ENCODE data around the gene AHI1.

AHI1 gene

DNA sequence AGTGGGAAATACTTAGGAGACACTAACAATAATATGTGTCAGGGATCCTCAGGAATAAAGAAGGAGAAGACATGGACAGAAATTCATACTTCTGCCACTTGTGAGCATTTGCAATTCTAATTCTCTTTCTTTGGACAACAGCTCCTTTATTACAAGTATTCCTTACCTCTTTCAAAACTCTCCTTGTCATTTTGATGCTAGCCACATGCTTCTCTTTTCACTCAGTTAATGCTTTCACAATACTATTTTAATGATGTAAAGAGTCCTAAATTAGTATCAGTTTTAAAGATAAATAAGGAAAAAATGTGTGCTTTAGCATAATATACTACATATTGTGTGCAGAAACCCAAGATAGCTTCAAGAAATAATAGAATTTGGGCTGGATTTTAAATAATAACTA is 62.5 kb downstream of the AHI1 start:
- no peak overlapping the region for H3K4me3 ChIP-seq (ENCODE audit: low read depth, low read length)
- TF ChIP-seq CTCF (IDR thresholded peaks at IDR 0.05; ENCODE audit: borderline replicate concordance, insufficient read depth, low read depth, low read length) = no peak

DNA sequence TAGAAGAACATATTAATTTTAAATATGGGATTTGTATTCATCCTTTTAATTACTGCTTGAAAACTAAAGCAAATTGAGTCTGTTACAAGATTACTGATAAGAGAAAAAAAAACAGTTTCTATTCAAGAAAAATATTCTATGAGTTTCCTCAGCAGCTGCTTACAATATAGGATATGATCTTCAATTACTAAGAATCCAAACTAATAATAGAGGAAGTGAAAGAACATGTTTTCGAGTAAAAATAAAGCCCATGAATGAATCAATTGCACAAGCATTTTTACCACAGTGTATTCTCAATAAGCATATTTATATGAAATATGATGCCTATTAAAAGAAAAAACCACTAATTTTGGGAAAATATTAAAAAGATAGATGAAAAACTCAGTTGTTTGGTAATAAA is 63.4 kb downstream of the AHI1 start:
- H3K4me3 ChIP-seq (ENCODE audit: low read depth, low read length) = no peak overlapping the region
- TF ChIP-seq CTCF (IDR thresholded peaks at IDR 0.05; ENCODE audit: borderline replicate concordance, insufficient read depth, low read depth, low read length) = no peak

DNA sequence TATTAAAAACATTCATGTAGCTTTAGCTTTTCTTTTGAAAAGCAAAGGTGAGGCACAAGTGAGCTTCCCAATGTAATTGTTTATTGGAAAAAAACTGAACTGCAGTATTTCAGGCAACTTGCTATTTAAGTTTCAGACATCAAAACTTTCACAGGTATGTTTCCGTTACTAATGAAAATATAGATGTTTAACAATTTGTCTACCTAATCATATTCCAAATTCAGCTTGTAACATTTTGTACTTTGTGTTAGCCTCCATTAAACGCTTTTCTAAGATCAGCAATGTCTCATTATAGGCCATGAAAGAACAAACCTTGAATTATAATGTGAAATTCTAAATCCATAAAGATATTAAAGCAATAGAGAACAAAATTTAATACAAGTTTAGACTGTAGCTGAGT is 69.5 kb downstream of the AHI1 start:
- H3K4me3 ChIP-seq (ENCODE audit: low read depth, low read length) = no peak overlapping the region
- no peak for TF ChIP-seq CTCF (IDR thresholded peaks at IDR 0.05; ENCODE audit: borderline replicate concordance, insufficient read depth, low read depth, low read length)

GRCh38 chr6:135426833-135427232 is 70.7 kb downstream of the AHI1 start:
- H3K4me3 ChIP-seq (ENCODE audit: low read depth, low read length) = no peak overlapping the region

DNA sequence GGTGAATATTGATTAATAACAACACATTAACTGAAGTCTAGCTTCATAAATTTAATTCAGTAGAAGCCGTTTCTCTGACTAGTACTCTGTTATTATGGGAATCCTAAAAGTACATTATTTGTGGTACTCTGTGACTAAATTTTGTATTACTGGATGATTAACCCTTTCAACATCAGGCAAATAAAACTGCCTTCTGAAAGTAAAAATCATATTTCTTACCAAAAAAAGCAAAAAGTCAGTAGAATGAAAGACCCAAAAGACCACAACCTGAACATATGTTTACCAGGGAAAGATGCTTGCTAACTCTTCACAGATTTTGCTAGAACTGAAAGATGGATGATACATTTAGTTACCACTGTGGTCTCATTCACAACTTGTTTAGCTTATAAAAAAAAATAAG is 73.2 kb downstream of the AHI1 start:
- H3K4me3 ChIP-seq (ENCODE audit: low read depth, low read length) = no peak overlapping the region

More at GRCh38 chr6:135426833-135427232, 70.7 kb downstream of the AHI1 start:
- TF ChIP-seq CTCF (IDR thresholded peaks at IDR 0.05; ENCODE audit: borderline replicate concordance, insufficient read depth, low read depth, low read length) = no peak

GRCh38 chr6:135423649-135424128 is 73.9 kb downstream of the AHI1 start:
- no peak overlapping the region for H3K4me3 ChIP-seq (ENCODE audit: low read depth, low read length)

More for the DNA sequence above, 73.2 kb downstream of the AHI1 start:
- no peak for TF ChIP-seq CTCF (IDR thresholded peaks at IDR 0.05; ENCODE audit: borderline replicate concordance, insufficient read depth, low read depth, low read length)

More at GRCh38 chr6:135423649-135424128, 73.9 kb downstream of the AHI1 start:
- peak; percentile 43; the same call in 1 of the 2 replicates for TF ChIP-seq CTCF (IDR thresholded peaks at IDR 0.05; ENCODE audit: borderline replicate concordance, insufficient read depth, low read depth, low read length)

Data from GM12875 (cell line).